Measurements from ENCODE around the gene PIK3CB. TPM values are rescaled to one million over a fixed set of nuclear protein-coding genes. Genes with fewer than 3 reads are reported as not detected.
"Not testable (repeated sequence)": the region's sequence is repeated elsewhere in the genome, so short reads cannot be mapped to it uniquely, and the experiment has no call there.

Gene PIK3CB
- total RNA-seq, 1 donor from 2014 or later, result 21.9 TPM

DNA sequence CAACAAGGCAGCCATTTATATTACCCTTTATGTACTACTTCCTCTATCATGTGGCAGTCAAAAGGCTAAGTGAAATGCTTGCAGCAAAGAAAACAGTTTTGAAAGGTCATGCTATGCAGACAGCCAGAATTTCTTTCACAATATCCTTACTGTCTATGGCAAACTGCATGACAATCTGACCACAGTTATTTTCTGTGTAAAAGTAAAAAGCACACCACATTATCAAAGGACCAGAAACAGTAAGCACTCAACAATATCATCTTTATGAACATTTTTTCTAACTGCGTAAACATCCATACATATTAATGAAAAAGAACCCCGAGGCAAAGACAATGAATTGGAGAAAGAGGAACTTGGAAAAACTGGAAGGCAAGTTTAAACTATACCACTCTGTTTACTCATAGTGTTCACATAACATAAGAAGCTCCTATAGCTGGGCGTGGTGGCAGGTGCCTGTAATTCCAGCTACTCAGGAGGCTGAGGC lies 47.9 kb downstream of the PIK3CB start:
- Mint-ChIP-seq H3K4me1 (peaks cover 5% of the 10 kb centered on the region), H3K4me3 (no peak overlapping the region), H3K36me3 (ENCODE audit: low read depth) (peaks cover 20% of the 10 kb centered on the region), H3K27ac (no peak overlapping the region), H3K9me3 (no peaks in the 10 kb centered on the region), H3K27me3 (no peaks in the 10 kb centered on the region)
- TF ChIP-seq, protein P1, sequence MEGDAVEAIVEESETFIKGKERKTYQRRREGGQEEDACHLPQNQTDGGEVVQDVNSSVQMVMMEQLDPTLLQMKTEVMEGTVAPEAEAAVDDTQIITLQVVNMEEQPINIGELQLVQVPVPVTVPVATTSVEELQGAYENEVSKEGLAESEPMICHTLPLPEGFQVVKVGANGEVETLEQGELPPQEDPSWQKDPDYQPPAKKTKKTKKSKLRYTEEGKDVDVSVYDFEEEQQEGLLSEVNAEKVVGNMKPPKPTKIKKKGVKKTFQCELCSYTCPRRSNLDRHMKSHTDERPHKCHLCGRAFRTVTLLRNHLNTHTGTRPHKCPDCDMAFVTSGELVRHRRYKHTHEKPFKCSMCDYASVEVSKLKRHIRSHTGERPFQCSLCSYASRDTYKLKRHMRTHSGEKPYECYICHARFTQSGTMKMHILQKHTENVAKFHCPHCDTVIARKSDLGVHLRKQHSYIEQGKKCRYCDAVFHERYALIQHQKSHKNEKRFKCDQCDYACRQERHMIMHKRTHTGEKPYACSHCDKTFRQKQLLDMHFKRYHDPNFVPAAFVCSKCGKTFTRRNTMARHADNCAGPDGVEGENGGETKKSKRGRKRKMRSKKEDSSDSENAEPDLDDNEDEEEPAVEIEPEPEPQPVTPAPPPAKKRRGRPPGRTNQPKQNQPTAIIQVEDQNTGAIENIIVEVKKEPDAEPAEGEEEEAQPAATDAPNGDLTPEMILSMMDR (IDR thresholded peaks at IDR 0.05), result no peak
- intact Hi-C loops (cut with micrococcal nuclease), result no loop called here
- ChIA-PET CTCF (no interaction called here), POLR2A (no interaction called here)
- ATAC-seq (ENCODE audit: low read depth) (no peak), DNase-seq (no peak)

DNA sequence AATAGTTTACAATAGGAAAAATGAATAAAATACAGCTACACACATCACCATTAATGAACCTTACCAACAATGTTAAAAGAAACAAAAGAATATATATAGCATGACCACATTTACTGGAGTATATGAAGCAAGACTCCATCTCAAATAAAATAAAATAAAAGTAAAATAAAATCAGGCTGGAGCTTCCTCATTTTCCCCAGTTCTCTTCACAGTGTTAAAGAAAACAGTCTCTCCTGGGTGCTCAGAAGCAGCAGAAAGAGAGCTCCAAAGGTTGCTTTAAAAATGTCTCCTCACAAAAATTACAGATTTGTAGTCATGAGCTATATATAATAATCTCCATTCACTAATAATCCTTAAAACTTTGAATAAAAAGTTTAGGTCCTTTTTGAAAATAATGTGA lies 48.8 kb downstream of the PIK3CB start:
- ATAC-seq (ENCODE audit: low read depth), result no peak
- Mint-ChIP-seq H3K27me3 (no peaks in the 10 kb centered on the region), H3K36me3 (ENCODE audit: low read depth) (peaks cover 13% of the 10 kb centered on the region), H3K4me1 (peaks cover 5% of the 10 kb centered on the region), H3K9me3 (no peaks in the 10 kb centered on the region), H3K27ac (no peak overlapping the region), H3K4me3 (no peak overlapping the region)
- ChIA-PET POLR2A (no interaction called here), CTCF (no interaction called here)
- TF ChIP-seq, protein P1 (IDR thresholded peaks at IDR 0.05), result no peak
- DNase-seq, result no peak
- intact Hi-C loops (cut with micrococcal nuclease), result no loop called here

DNA sequence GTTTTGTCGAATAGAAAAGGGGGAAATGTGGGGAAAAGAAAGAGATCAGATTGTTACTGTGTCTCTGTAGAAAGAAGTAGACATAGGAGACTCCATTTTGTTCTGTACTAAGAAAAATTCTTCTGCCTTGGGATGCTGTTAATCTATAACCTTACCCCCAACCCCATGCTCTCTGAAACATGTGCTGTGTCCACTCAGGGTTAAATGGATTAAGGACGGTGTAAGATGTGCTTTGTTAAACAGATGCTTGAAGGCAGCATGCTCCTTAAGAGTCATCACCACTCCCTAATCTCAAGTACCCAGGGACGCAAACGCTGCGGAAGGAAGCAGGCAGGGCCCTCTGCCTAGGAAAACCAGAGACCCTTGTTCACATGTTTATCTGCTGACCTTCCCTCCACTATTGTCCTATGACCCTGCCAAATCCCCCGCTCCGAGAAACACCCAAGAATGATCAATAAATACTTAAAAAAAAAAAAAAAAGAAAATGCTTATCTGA lies 49.3 kb downstream of the PIK3CB start:
- H3K27me3 Mint-ChIP-seq; ATAC-seq (ENCODE audit: low read depth); DNase-seq; H3K4me3 Mint-ChIP-seq; H3K4me1 Mint-ChIP-seq; POLR2A ChIA-PET; H3K27ac Mint-ChIP-seq; intact Hi-C loops (cut with micrococcal nuclease); H3K9me3 Mint-ChIP-seq; CTCF ChIA-PET: not testable (repeated sequence)
- H3K36me3 Mint-ChIP-seq (ENCODE audit: low read depth), result peaks cover 11% of the 10 kb centered on the region

DNA sequence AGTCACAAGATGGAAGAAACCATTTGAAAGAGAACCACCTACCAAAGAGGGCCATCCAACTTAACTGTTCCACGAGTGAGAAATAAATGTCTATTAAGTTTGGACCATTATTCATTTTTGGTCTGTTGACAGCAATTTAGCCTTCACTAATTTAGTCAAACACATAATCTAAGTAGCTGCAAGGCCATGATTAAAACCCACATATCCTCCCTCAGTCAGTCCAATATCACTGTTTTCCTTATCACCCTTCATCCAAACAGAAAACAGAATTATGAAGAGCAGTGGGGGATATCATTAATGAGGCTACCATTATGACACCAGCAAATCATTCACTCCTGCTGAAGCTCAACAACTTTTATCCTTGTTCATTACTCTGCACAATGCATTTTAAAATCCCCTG lies 52.0 kb downstream of the PIK3CB start:
- peaks cover 5% of the 10 kb centered on the region for H3K4me1 Mint-ChIP-seq
- POLR2A ChIA-PET, result interaction anchor here (0.5 kb wide), 1 partner anchor 100 kb away, joined by 6 read pairs; no protein-coding TSS in a partner anchor

DNA sequence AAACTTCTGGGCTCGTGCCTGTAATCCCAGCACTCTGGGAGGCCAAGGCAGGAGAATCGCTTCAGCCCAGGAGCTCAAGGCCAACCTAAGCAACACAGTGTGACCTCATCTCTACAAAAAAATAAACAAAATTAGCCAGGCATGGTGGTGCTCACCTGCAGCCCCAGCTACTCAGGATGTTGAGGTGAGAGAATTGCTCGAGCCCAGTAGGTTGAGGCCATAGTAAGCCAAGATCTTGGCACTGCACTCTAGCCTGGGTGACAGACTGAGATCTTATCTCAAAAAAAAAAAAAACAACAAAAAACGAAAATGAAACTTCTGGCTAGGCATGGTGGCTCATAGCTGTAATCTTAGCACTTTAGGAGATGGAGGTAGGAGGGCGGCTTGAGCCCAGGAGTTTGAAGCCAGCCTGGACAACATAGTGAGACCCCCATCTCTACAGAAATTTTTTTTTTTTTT lies 53.7 kb downstream of the PIK3CB start:
- intact Hi-C loops (cut with micrococcal nuclease), result no loop called here
- Mint-ChIP-seq H3K36me3 (ENCODE audit: low read depth) (peaks cover 8% of the 10 kb centered on the region), H3K9me3 (no peaks in the 10 kb centered on the region), H3K27ac (no peak overlapping the region), H3K4me3 (no peak overlapping the region), H3K27me3 (no peaks in the 10 kb centered on the region), H3K4me1 (no peaks in the 10 kb centered on the region)
- ChIA-PET CTCF (no interaction called here), POLR2A (no interaction called here)
- TF ChIP-seq, protein P1 (IDR thresholded peaks at IDR 0.05), result no peak
- ATAC-seq (ENCODE audit: low read depth) (no peak), DNase-seq (no peak)

More for the DNA sequence above, 52.0 kb downstream of the PIK3CB start:
- H3K9me3 Mint-ChIP-seq, result no peaks in the 10 kb centered on the region
- DNase-seq, result no peak
- ATAC-seq (ENCODE audit: low read depth), result no peak
- no peak overlapping the region for H3K27ac Mint-ChIP-seq
- intact Hi-C loops (cut with micrococcal nuclease), result no loop called here
- no peak overlapping the region for H3K4me3 Mint-ChIP-seq
- peaks cover 11% of the 10 kb centered on the region for H3K36me3 Mint-ChIP-seq (ENCODE audit: low read depth)
- CTCF ChIA-PET, result interaction anchor here (0.7 kb wide), 1 partner anchor 35 kb away, joined by 5 read pairs; no protein-coding TSS in a partner anchor
- H3K27me3 Mint-ChIP-seq, result no peaks in the 10 kb centered on the region
- TF ChIP-seq, protein P1 (IDR thresholded peaks at IDR 0.05), result no peak

DNA sequence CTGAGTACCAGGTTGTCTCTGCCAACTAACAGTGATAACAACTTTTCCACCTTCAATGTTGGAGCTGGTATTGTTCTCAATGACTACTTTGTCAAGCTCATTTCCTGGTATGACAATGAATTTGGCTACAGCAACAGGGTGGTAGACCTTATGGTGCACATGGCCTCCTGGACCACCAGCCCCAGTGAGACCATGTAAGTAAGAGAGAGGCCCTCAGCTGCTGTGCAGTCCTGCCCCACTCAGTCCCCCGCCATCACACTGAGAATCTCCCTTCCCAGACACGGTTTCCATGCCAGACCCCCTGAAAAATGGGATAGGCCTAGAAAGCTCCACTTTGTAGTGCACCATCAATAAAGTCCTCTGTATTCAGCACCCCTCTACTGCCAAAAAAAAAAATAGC lies 56.1 kb downstream of the PIK3CB start:
- TF ChIP-seq, protein P1 (IDR thresholded peaks at IDR 0.05), result no peak
- no peak for DNase-seq
- Mint-ChIP-seq H3K27me3 (no peaks in the 10 kb centered on the region), H3K9me3 (no peaks in the 10 kb centered on the region), H3K4me3 (no peak overlapping the region), H3K36me3 (ENCODE audit: low read depth) (peaks cover 9% of the 10 kb centered on the region), H3K4me1 (no peaks in the 10 kb centered on the region), H3K27ac (no peak overlapping the region)
- intact Hi-C loops (cut with micrococcal nuclease), result no loop called here
- CTCF ChIA-PET, result no interaction called here
- ATAC-seq (ENCODE audit: low read depth), result no peak
- POLR2A ChIA-PET, result interaction anchor here (0.7 kb wide), 1 partner anchor 188 kb away, joined by 3 read pairs; no protein-coding TSS in a partner anchor
